ENCODE measurements around the gene FABP7.

DNA sequence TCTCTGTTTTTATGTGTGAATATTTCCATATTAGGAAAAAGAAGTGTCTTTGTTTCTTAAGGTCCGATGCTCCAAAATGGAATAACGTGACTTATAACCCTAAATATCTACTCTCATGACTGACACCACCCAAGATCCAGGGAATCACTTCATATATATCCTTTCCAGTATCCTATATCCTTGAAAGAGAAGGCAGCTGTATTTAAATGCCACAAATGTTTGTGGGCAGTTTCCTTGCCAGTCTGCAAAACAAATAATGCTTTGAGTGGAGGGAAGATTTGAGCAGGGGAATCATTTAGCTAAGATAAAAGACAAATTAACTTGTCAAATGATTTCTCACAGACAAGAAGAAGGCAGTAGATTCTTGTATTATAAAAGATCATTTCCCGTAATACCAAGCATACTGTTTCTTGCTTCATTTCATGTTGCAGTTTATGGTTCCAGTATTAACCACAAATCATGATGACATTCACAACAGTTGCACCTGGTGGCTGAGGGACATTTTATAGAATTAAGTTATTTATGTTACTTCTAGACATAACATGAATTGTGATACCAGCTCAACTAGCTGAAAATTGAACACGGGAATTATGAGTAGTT lies 30.0 kb upstream of the FABP7 start:
- TF ChIP-seq, protein P1, sequence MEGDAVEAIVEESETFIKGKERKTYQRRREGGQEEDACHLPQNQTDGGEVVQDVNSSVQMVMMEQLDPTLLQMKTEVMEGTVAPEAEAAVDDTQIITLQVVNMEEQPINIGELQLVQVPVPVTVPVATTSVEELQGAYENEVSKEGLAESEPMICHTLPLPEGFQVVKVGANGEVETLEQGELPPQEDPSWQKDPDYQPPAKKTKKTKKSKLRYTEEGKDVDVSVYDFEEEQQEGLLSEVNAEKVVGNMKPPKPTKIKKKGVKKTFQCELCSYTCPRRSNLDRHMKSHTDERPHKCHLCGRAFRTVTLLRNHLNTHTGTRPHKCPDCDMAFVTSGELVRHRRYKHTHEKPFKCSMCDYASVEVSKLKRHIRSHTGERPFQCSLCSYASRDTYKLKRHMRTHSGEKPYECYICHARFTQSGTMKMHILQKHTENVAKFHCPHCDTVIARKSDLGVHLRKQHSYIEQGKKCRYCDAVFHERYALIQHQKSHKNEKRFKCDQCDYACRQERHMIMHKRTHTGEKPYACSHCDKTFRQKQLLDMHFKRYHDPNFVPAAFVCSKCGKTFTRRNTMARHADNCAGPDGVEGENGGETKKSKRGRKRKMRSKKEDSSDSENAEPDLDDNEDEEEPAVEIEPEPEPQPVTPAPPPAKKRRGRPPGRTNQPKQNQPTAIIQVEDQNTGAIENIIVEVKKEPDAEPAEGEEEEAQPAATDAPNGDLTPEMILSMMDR (conservative IDR thresholded peaks at IDR 0.05 in 1 of 2, IDR thresholded peaks at IDR 0.05 in 1 of 2; ENCODE audit: extremely low read depth in 1 of 2, insufficient read depth in 1 of 2, low read depth in 1 of 2, low read length in 2 of 2): no peak
- no peak for TF ChIP-seq EZH2 (IDR thresholded peaks at IDR 0.05; ENCODE audit: borderline replicate concordance, low read length)

All from mammary epithelial cell (primary cell).